H1 (cell line): ENCODE measurements around the gene PLCB1.

Source experiments
- CEBPB ChIP-seq: IDR thresholded peaks from 2 replicates; pipeline ENCODE4 v1.6.1; 2012; ENCODE audit warnings: low read depth, low read length
- EP300 ChIP-seq, 2 experiments: IDR thresholded peaks; 1 replicate in 1 of 2; 2 replicates in 1 of 2; pipeline ENCODE4 v1.6.1; 2011 to 2012; ENCODE audit warnings: low read depth in 2 of 2, low read length in 2 of 2, mild to moderate bottlenecking in 2 of 2, borderline replicate concordance in 1 of 2, inconsistent platforms in 1 of 2, moderate library complexity in 1 of 2
- JUND ChIP-seq: IDR thresholded peaks from 2 replicates; pipeline ENCODE4 v1.6.1; 2011; ENCODE audit warnings: mild to moderate bottlenecking, improper control_type of control experiment, low read length
- NRF1 ChIP-seq: IDR thresholded peaks from 2 replicates; pipeline ENCODE4 v1.6.1; 2011; ENCODE audit warnings: mild to moderate bottlenecking, low read depth, low read length, improper control_type of control experiment
- POLR2A ChIP-seq, 2 experiments: IDR thresholded peaks; 1 replicate in 1 of 2; 2 replicates in 1 of 2; pipeline ENCODE4 v1.6.1; 2011; ENCODE audit warnings: low read depth in 2 of 2, low read length in 2 of 2, mild to moderate bottlenecking in 2 of 2; ENCODE audit errors: control extremely low read depth in 1 of 2
- POLR2AphosphoS5 ChIP-seq: IDR thresholded peaks from 2 replicates; pipeline ENCODE4 v1.6.1; 2011; ENCODE audit warnings: low read depth, low read length
- SRF ChIP-seq: IDR thresholded peaks from 2 replicates; pipeline ENCODE4 v1.6.1; 2011; ENCODE audit warnings: mild to moderate bottlenecking, low read depth, low read length, moderate library complexity
- TEAD4 ChIP-seq: IDR thresholded peaks from 2 replicates; pipeline ENCODE4 v1.6.1; 2012; ENCODE audit warnings: low read depth, low read length, inconsistent platforms, mixed read lengths
- TF ChIP-seq, protein P1 (sequence below), 3 experiments: IDR thresholded peaks; 1 replicate in 2 of 3; 2 replicates in 1 of 3; pipeline versions ENCODE4 v1.5.1 to v1.6.1; 2011; ENCODE audit warnings: low read length in 3 of 3, mild to moderate bottlenecking in 3 of 3, inconsistent platforms in 2 of 3, low read depth in 1 of 3, moderate library complexity in 1 of 3; ENCODE audit not compliant: insufficient read depth in 1 of 3; ENCODE audit errors: control extremely low read depth in 1 of 3
- TF ChIP-seq, protein P2 (sequence below): IDR thresholded peaks from 2 replicates; pipeline ENCODE4 v1.6.1; 2012; ENCODE audit warnings: inconsistent platforms
- TF ChIP-seq, protein P3 (sequence below): IDR thresholded peaks from 2 replicates; pipeline ENCODE4 v1.6.1; 2011; ENCODE audit warnings: low read depth, mild to moderate bottlenecking, low read length; ENCODE audit not compliant: insufficient read depth

DNA sequence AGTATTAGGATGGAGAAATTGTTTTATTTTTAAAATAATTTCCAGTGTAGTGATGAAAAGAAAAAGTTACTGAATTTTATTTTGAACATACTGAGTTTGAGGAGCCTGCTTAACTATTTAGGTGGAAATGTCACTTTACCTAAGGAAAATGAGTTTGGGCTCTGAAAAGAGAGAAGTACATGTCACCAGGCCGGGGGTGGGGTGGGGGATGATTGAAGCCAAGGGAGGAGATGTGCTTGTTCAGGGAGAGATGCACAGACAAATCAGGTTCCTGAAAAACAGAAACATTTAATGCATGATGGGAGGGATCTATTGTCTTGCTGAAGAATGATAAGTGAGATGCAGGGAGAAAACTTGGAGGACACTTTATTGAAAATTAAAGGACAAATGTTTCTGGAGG lies 71.3 kb downstream of the PLCB1 start:
- no peak for TF ChIP-seq EP300 (IDR thresholded peaks at IDR 0.05; ENCODE audit: borderline replicate concordance in 1 of 2, low read depth in 2 of 2, low read length in 2 of 2)
- TF ChIP-seq, protein P1, sequence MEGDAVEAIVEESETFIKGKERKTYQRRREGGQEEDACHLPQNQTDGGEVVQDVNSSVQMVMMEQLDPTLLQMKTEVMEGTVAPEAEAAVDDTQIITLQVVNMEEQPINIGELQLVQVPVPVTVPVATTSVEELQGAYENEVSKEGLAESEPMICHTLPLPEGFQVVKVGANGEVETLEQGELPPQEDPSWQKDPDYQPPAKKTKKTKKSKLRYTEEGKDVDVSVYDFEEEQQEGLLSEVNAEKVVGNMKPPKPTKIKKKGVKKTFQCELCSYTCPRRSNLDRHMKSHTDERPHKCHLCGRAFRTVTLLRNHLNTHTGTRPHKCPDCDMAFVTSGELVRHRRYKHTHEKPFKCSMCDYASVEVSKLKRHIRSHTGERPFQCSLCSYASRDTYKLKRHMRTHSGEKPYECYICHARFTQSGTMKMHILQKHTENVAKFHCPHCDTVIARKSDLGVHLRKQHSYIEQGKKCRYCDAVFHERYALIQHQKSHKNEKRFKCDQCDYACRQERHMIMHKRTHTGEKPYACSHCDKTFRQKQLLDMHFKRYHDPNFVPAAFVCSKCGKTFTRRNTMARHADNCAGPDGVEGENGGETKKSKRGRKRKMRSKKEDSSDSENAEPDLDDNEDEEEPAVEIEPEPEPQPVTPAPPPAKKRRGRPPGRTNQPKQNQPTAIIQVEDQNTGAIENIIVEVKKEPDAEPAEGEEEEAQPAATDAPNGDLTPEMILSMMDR (IDR thresholded peaks at IDR 0.05; ENCODE audit: control extremely low read depth in 1 of 3, insufficient read depth in 1 of 3, low read depth in 1 of 3, low read length in 3 of 3), result no peak
- TF ChIP-seq NRF1, result no peak
- no peak for TF ChIP-seq JUND
- TF ChIP-seq POLR2AphosphoS5, result no peak
- TF ChIP-seq SRF, result no peak
- no peak for TF ChIP-seq CEBPB
- TF ChIP-seq, protein P2, sequence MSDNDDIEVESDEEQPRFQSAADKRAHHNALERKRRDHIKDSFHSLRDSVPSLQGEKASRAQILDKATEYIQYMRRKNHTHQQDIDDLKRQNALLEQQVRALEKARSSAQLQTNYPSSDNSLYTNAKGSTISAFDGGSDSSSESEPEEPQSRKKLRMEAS, result no peak
- TF ChIP-seq TEAD4, result no peak
- no peak for TF ChIP-seq POLR2A (IDR thresholded peaks at IDR 0.05; ENCODE audit: control extremely low read depth in 1 of 2, low read depth in 2 of 2, low read length in 2 of 2)
- TF ChIP-seq, protein P3, sequence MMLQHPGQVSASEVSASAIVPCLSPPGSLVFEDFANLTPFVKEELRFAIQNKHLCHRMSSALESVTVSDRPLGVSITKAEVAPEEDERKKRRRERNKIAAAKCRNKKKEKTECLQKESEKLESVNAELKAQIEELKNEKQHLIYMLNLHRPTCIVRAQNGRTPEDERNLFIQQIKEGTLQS, result no peak
